ENCODE data around the gene ZNF57. TPM values are rescaled to one million over a fixed set of nuclear protein-coding genes. Genes with fewer than 3 reads are reported as not detected.

ZNF57 gene
- total and polyA plus RNA-seq, 2 of the 13 experiments (the other 11 are each of a cell fraction or from before 2014, with no cell fraction given): 6.6 to 17.5 TPM

DNA sequence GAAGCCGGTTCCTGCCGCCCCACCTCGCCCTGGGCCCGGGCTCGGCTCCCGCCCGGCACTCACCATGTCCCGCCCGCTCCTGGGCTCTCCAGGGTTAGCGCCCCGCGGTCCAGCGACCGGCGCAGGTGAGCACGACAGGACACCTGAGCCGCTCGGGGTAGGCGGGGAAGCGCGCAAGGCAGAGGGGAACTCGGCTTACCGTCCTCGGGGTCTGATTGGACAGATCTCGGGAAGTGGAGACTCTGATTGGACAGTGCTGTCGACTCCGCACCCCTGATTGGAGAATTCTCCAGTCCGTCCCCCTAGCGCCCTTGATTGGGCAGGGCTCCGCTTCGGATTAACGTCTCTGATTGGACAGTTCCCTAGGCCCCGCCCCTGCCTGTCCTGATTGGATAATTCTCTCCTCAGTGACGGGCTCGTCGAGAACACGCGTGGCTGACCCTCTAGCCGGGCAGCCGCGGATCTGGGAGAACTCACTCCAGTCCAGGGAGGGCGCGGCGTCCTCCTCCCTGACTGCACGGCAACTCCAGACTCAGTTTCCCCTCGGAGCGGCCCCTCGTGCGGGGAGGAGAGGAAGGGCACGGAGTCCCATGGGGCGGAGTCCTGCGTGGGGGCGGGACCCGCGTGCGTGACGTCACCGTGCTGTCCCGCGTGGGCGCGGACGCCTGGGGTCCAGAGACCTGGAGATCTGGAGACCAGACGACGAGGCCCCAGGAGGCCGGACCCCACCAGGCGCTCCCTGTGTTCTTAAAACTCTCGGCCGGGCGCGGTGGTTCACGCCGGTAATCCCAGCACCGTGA lies 44.2 kb downstream of the ZNF57 start, which contains the start of gene ZNF77 (continued):
- TF ChIP-seq, protein P1, sequence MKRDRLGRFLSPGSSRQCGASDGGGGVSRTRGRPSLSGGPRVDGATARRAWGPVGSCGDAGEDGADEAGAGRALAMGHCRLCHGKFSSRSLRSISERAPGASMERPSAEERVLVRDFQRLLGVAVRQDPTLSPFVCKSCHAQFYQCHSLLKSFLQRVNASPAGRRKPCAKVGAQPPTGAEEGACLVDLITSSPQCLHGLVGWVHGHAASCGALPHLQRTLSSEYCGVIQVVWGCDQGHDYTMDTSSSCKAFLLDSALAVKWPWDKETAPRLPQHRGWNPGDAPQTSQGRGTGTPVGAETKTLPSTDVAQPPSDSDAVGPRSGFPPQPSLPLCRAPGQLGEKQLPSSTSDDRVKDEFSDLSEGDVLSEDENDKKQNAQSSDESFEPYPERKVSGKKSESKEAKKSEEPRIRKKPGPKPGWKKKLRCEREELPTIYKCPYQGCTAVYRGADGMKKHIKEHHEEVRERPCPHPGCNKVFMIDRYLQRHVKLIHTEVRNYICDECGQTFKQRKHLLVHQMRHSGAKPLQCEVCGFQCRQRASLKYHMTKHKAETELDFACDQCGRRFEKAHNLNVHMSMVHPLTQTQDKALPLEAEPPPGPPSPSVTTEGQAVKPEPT (CRISPR knock-in tag; IDR thresholded peaks at IDR 0.05; ENCODE audit: low read depth): no peak
- TF ChIP-seq STAT6 (CRISPR knock-in tag; IDR thresholded peaks at IDR 0.05; ENCODE audit: borderline replicate concordance) (no peak), PATZ1 (CRISPR knock-in tag; IDR thresholded peaks at IDR 0.05) (no peak), ZSCAN29 (CRISPR knock-in tag; conservative IDR thresholded peaks at IDR 0.05) (peak; percentile 66; the same call in 1 of the 2 replicates), RNF2 (conservative IDR thresholded peaks at IDR 0.05; ENCODE audit: low read depth) (0 out of 2 replicates have a peak, but pooled peaks have one; percentile 18), ZNF788 (CRISPR knock-in tag; IDR thresholded peaks at IDR 0.05; ENCODE audit: borderline replicate concordance) (no peak; the same call in 1 of the 2 replicates), TEAD3 (CRISPR knock-in tag; optimal IDR thresholded peaks at IDR 0.05; ENCODE audit: borderline replicate concordance) (no peak), ARNT (IDR thresholded peaks at IDR 0.05) (no peak), POLR2AphosphoS5 (IDR thresholded peaks at IDR 0.05; ENCODE audit: low read depth, low read length) (peak; percentile 53; the same call in 1 of the 2 replicates), SIX1 (CRISPR knock-in tag; IDR thresholded peaks at IDR 0.05; ENCODE audit: borderline replicate concordance) (peak; percentile 58; the same call in 1 of the 2 replicates), ZBTB3 (CRISPR knock-in tag; IDR thresholded peaks at IDR 0.05; ENCODE audit: borderline replicate concordance, low read depth) (0 out of 2 replicates have a peak, but pooled peaks have one; percentile 68), ZNF773 (CRISPR knock-in tag; IDR thresholded peaks at IDR 0.05; ENCODE audit: borderline replicate concordance) (0 out of 2 replicates have a peak, but pooled peaks have one; percentile 15), SP2 (CRISPR knock-in tag; IDR thresholded peaks at IDR 0.05) (peak; percentile 97), MTA1 (CRISPR knock-in tag; IDR thresholded peaks at IDR 0.05; ENCODE audit: borderline replicate concordance) (peak; percentile 96), SRF (IDR thresholded peaks at IDR 0.05; ENCODE audit: low read depth, low read length) (no peak), IKZF5 (CRISPR knock-in tag; IDR thresholded peaks at IDR 0.05) (0 out of 2 replicates have a peak, but pooled peaks have one; percentile 46)
- TF ChIP-seq, protein P2, sequence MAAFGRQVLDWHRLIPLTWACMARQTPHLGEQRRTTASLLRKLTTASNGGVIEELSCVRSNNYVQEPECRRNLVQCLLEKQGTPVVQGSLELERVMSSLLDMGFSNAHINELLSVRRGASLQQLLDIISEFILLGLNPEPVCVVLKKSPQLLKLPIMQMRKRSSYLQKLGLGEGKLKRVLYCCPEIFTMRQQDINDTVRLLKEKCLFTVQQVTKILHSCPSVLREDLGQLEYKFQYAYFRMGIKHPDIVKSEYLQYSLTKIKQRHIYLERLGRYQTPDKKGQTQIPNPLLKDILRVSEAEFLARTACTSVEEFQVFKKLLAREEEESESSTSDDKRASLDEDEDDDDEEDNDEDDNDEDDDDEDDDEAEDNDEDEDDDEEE (CRISPR knock-in tag; IDR thresholded peaks at IDR 0.05): 0 out of 2 replicates have a peak, but pooled peaks have one; percentile 69
